Measurements from ENCODE around the gene WFIKKN1. TPM values are rescaled to one million over a fixed set of nuclear protein-coding genes. Genes with fewer than 3 reads are reported as not detected.
A peak's percentile ranks its signal among the peaks of the same experiment; 100 is the strongest.

WFIKKN1 gene
- total RNA-seq (2014; rRNA removed; shearing (Covaris generic)), result 0.05 TPM in 2 replicates
- 0.17 and 0.98 TPM in 2 replicates for polyA plus RNA-seq (2015; cell fraction: cytosol; rRNA removed)
- 0.35 and 0.38 TPM in 2 replicates for polyA plus RNA-seq (2015; cell fraction: nucleus; rRNA removed)

- DNase-seq (ENCODE audit: low read depth, low spot score), result no peak
- in situ Hi-C loops (cut with HindIII; ENCODE audit: low pct_unique_long_range_greater_than_20kb, low sequenced_read_pairs), result no loop called here
Measured at GRCh38 chr16:630815-631405, at the start of gene WFIKKN1. TSS of gene WFIKKN1 (plus strand) at chr16:630985. CDS start at chr16:631254, 269 bp downstream.

- in situ Hi-C loops (cut with HindIII; ENCODE audit: low pct_unique_long_range_greater_than_20kb, low sequenced_read_pairs), result no loop called here
- DNase-seq (ENCODE audit: low read depth, low spot score), result no peak
Measured at GRCh38 chr16:582218-582613, 48.6 kb upstream of the WFIKKN1 start.

DNA sequence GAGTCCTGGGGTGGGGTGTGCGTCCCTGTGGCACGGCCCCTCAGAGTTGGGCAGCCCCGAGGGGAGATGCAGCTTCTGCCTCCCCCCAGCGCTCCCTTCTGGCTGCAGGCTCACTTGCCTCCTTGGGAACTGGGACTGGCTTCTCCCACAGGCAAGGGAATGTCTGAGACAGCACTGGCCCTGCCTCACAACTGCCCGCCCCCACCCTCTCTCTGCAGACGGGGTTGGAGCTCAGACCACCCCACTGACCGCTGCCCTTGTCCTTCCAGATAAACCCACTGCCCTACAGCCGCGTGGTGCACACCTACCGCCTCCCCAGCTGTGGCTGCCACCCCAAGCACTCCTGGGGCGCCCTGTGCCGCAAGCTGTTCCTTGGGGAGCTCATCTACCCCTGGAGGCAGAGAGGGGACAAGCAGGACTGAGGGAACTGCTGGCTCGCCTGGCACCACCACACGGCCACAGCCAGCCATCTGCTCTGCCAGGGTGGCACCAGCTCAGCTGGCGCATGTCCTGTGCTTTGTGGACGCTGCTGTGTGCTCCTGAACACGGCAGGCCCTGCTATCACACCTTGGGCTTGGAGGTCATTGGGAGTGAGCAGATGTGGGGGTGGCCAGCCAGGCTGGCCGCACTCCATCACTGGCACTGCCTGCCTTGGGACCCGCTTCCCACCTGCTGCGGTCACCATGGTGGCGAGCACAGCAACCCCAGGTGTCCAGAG lies 48.0 kb upstream of the WFIKKN1 start:
- DNase-seq (ENCODE audit: low read depth, low spot score), result no peak
- in situ Hi-C loops (cut with HindIII; ENCODE audit: low pct_unique_long_range_greater_than_20kb, low sequenced_read_pairs), result no loop called here

DNA sequence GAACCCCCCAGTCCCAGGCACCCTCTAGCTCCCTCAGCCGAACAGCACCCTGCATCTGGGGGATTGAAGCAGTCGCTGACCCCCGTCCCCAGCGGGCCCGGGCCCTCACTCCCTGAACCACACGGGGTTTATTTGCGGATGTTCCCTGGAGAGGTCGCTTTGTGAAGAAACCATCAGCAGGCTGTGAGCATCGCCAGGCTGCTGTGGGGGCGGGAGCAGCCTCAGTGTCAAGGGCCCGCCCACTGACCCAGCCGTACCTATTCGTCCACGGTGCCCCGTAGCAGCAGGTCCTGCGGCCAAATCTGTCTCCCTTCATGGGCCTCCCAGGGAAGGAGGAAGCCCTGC lies 47.3 kb upstream of the WFIKKN1 start:
- DNase-seq (ENCODE audit: low read depth, low spot score), result no peak
- in situ Hi-C loops (cut with HindIII; ENCODE audit: low pct_unique_long_range_greater_than_20kb, low sequenced_read_pairs), result no loop called here

- in situ Hi-C loops (cut with HindIII; ENCODE audit: low pct_unique_long_range_greater_than_20kb, low sequenced_read_pairs), result no loop called here
- DNase-seq (ENCODE audit: low read depth, low spot score), result no peak
Measured at GRCh38 chr16:583815-584591, 46.8 kb upstream of the WFIKKN1 start.

- in situ Hi-C loops (cut with HindIII; ENCODE audit: low pct_unique_long_range_greater_than_20kb, low sequenced_read_pairs), result no loop called here
Measured at GRCh38 chr16:585351-585750, 45.4 kb upstream of the WFIKKN1 start.

DNA sequence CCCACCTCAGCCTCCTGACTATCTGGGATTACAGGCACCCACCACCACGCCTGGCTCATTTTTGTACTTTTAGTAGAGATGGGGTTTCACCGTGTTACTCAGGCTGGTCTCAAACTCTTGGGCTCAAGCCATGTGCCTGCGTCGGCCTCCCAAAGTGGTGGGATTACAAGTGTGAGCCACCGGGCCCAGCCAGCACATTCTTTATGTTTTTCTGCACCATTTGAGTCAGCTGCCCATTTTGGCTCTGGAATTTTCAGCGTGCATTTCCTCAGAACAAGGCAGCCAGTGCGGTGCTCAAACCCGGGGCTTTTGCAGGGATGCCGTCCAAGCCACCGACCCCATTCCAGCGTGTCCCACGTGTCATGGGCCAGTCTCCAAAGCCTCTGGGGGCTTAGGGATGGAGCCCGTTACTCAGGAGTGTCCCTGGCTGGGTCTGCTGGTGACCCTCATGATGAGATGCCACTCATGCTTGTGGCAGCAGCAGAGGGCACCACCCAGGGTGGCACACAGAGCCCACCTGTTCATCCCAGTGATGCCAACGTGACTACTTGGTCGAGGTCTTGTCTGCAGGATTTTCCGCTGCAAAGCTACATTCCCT lies 44.6 kb upstream of the WFIKKN1 start:
- no peak for DNase-seq (ENCODE audit: low read depth, low spot score)
- in situ Hi-C loops (cut with HindIII; ENCODE audit: low pct_unique_long_range_greater_than_20kb, low sequenced_read_pairs), result no loop called here

More at GRCh38 chr16:585351-585750, 45.4 kb upstream of the WFIKKN1 start:
- no peak for DNase-seq (ENCODE audit: low read depth, low spot score)

DNA sequence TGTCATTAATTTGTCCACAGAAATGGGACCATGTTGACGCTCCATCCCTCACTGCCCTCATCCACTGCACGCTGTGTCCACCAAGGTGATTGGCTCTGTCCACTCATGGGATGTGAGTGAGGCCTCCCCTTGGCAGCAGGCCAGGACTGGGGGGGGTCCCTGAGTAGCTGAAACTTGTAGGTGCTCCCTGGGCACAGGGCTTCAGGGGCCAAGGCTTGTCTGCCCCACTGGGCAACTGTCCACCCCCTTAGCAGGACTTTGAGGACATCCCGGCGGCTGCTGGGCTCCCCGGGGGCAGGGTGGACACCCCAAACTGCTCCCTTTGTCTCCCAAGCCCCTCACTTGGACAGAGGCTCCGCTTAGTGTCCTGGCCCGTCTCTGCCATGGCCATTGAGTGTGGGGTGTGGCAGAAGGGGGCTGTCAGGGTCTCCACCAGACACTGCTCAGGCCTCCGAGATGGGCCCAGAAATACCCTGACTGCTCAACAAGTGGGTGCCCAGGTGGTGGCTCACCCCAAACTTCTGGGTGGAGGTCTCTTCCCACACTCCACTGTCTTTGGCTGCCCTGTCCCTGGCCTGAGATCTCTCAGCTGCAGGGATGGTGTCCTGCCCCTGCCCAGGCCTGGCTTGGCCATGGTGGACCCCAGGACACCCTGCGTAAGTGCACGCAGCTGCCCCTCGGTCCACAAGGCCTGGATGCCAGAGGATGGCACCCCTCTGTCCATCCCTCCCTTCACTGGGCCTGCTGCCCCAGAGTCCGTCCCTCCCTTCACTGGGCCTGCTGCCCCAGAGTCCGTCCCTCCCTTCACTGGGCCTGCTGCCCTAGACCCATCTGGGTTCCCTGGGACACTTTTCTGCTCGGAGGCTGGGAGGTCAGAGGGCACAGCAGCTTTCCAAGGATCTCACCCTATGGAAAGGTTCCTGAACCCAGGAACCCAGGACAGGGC lies 43.9 kb upstream of the WFIKKN1 start:
- DNase-seq (ENCODE audit: low read depth, low spot score), result no peak
- in situ Hi-C loops (cut with HindIII; ENCODE audit: low pct_unique_long_range_greater_than_20kb, low sequenced_read_pairs), result no loop called here

DNA sequence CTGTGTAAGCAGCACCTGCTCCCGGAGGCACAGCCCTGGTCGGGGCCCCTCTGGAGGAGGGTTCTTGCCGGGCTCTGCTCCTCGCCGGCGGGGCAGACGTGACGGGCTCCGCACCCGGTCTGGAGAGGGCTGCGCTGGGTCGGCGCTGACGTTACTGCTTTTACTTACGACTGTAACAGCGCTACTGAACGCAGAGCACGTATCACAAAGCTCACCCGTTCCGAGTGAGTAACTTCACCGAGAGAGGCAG lies 42.2 kb upstream of the WFIKKN1 start:
- in situ Hi-C loops (cut with HindIII; ENCODE audit: low pct_unique_long_range_greater_than_20kb, low sequenced_read_pairs), result no loop called here
- DNase-seq (ENCODE audit: low read depth, low spot score), result peak; percentile 33

DNA sequence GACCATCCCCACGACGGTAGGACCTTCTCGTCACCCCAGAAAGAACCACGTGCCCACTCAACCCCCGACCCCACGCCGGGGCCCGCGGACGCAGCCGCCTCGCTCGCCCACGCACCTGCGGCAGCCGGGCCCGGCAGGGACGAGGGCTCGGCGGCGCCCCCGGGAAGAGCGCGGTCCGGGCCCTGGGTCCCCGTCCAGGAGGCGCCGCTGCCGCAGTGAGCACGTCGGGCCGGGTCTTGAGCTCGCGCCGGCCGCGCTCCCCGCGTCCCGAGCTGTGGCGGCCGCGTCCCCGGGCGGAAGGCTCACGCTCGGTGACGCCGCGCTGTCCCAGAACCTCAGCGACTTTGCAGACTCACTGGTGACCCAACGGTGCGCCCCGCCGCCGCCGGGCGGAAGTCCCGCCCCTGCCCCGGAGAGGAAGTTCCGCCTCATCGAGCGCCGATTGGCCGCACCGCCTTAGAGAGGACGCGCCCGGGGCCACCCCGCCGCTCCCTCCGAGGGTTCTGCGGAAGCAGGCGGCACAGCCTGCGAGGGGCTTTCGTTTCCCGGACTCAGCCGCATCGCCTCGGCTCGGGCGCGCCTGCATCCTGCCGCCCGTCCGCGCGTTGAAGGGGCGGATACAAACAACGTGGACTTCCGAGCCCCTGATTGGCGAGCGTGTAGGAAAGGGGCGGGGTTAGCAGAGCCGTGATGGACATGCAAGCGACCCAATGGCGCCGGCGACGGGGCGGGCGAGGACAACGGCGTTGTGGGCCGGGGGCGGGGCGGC lies 41.7 kb upstream of the WFIKKN1 start:
- in situ Hi-C loops (cut with HindIII; ENCODE audit: low pct_unique_long_range_greater_than_20kb, low sequenced_read_pairs), result no loop called here
- DNase-seq (ENCODE audit: low read depth, low spot score), result peak; percentile 90

- peak; percentile 96 for DNase-seq (ENCODE audit: low read depth, low spot score)
- in situ Hi-C loops (cut with HindIII; ENCODE audit: low pct_unique_long_range_greater_than_20kb, low sequenced_read_pairs), result no loop called here
Measured at GRCh38 chr16:589658-590187, 41.1 kb upstream of the WFIKKN1 start, which contains the start of gene RAB40C. TSS of gene RAB40C (plus strand) at chr16:590066. CDS start at chr16:590292, 226 bp downstream.

GRCh38 chr16:590188-590814 lies 40.5 kb upstream of the WFIKKN1 start:
- no peak for DNase-seq (ENCODE audit: low read depth, low spot score)
- in situ Hi-C loops (cut with HindIII; ENCODE audit: low pct_unique_long_range_greater_than_20kb, low sequenced_read_pairs), result no loop called here

DNA sequence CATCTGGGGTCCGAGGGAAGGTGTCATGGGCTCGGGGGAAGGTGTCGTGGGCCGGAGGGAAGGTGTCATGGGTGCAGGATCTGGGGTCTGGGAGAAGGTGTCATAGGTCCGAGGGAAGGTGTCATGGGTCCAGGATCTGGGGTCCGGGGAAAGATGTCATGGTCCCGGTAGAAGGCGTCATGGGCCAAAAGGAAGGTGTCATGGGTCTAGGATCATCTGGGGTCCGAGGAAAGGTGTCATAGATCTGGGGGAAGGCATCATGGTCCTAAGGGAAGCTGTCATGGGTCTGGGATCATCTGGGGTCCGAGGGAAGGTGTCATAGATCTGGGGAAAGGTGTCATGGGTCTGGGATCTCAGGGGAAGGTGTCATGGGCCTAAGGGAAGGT lies 40.0 kb upstream of the WFIKKN1 start:
- no peak for DNase-seq (ENCODE audit: low read depth, low spot score)
- in situ Hi-C loops (cut with HindIII; ENCODE audit: low pct_unique_long_range_greater_than_20kb, low sequenced_read_pairs), result no loop called here

DNA sequence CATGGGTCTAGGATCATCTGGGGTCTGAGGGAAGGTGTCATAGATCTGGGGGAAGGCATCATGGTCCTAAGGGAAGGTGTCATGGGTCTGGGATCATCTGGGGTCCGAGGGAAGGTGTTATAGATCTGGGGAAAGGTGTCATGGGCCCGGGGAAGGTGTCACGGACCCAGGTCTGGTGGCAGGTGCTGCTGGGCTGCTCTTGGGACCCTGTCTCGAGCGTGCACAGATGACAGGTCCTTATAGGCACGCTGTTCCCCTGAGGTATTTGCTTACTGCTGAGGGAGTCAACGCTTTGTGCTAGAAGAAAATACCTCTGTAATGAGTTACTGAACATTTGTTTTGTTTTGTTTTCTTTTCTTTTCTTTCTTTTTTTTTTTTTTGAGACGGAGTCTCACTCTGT lies 39.6 kb upstream of the WFIKKN1 start:
- in situ Hi-C loops (cut with HindIII; ENCODE audit: low pct_unique_long_range_greater_than_20kb, low sequenced_read_pairs), result no loop called here
- no peak for DNase-seq (ENCODE audit: low read depth, low spot score)

GRCh38 chr16:591892-592517 lies 38.8 kb upstream of the WFIKKN1 start:
- DNase-seq (ENCODE audit: low read depth, low spot score), result no peak
- in situ Hi-C loops (cut with HindIII; ENCODE audit: low pct_unique_long_range_greater_than_20kb, low sequenced_read_pairs), result no loop called here
